KOPT-K1 (cell line): Measurements from ENCODE around the gene AP2A1.

Source experiments
- H3K27ac ChIP-seq: fragments of 200-600 bp; sonication (generic); 2 replicates; pipeline ENCODE4 v1.5.1; 2016; ENCODE audit warnings: antibody characterized with exemption, mild to moderate bottlenecking, low read depth, low read length; ENCODE audit not compliant: poor library complexity, severe bottlenecking
- H3K36me3 ChIP-seq: fragments of 200-600 bp; sonication (generic); 2 replicates; pipeline ENCODE4 v1.5.1; 2017; ENCODE audit warnings: antibody characterized with exemption, mild to moderate bottlenecking, low read length, moderate library complexity; ENCODE audit not compliant: insufficient read depth
- H3K9me3 ChIP-seq: fragments of 200-600 bp; sonication (generic); 2 replicates; pipeline ENCODE4 v1.5.1; 2017; ENCODE audit warnings: antibody characterized with exemption, low read length, mild to moderate bottlenecking; ENCODE audit not compliant: insufficient read depth, poor library complexity, severe bottlenecking

Gene AP2A1

DNA sequence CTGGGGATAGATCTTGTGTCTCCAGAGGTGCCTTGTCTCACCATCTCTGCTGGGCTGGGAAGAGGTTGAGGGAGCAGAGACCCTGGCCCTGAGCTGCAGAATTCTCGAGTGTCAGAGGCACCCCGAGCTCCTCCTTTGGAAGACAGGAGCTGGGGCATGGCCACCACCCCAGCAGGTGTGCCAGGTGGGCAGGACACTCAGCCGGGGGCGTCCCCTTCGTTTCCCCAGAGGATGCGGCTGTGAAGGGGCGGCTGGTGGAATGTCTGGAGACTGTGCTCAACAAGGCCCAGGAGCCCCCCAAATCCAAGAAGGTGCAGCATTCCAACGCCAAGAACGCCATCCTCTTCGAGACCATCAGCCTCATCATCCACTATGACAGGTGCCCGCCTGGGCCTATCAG lies 31.8 kb downstream of the AP2A1 start:
- Histone ChIP-seq H3K9me3 (no peaks in the 10 kb centered on the region), H3K27ac (no peak overlapping the region), H3K36me3 (peaks cover 96% of the 10 kb centered on the region)

DNA sequence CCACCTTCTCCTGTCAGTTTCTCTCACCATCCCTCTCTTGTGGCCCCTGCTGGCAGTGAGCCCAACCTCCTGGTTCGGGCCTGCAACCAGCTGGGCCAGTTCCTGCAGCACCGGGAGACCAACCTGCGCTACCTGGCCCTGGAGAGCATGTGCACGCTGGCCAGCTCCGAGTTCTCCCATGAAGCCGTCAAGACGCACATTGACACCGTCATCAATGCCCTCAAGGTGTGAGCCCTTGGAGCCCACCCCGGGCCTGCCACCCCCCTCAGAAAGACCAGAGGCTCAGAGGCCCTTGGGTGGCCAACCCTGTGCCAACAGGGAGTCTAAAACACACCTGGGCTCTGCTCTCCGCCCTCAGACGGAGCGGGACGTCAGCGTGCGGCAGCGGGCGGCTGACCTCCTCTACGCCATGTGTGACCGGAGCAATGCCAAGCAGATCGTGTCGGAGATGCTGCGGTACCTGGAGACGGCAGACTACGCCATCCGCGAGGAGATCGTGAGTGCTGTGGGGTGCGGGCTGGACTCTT lies 32.5 kb downstream of the AP2A1 start:
- Histone ChIP-seq H3K27ac (no peak overlapping the region), H3K9me3 (no peaks in the 10 kb centered on the region), H3K36me3 (peaks cover 97% of the 10 kb centered on the region)

DNA sequence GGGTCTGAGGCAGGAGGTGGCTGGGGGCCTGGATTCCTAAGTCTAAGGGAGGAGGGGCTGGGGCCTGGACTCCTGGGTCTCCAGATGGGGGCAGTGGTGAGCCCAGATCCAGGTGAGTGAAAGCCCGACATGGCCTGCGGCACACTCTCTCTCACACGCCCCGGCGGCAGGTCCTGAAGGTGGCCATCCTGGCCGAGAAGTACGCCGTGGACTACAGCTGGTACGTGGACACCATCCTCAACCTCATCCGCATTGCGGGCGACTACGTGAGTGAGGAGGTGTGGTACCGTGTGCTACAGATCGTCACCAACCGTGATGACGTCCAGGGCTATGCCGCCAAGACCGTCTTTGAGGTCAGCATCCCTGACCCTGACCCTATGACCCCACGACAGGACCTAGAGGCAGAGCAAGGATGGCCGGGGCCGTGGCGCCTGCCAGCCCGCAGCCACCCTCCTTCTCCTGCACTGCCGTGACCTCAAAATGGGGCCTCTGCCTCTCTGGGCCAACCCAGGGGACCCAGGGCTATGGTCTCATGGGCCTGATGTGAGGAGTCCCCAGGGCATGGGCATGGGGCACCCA lies 33.1 kb downstream of the AP2A1 start:
- peaks cover 97% of the 10 kb centered on the region for H3K36me3 ChIP-seq
- no peak overlapping the region for H3K27ac ChIP-seq

DNA sequence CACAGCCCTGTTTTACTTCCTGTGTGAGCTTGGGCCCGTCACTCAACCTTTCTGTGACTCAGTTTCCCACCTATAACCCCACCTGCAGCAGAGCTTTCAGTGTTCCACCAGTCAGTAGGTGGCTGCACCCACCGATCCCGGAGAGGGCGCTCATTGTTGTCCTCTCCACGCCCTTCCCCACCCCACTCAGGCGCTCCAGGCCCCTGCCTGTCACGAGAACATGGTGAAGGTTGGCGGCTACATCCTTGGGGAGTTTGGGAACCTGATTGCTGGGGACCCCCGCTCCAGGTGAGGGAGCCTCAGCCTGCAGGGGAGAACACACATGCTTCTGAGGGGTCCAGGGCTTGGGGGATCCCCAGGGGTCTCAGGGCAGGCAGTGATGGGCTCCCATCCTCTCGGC lies 34.0 kb downstream of the AP2A1 start:
- Histone ChIP-seq H3K9me3 (no peaks in the 10 kb centered on the region), H3K36me3 (peaks cover 95% of the 10 kb centered on the region), H3K27ac (no peak overlapping the region)

More for the DNA sequence above, 33.1 kb downstream of the AP2A1 start:
- no peaks in the 10 kb centered on the region for H3K9me3 ChIP-seq

GRCh38 chr19:49801401-49801888 lies 34.6 kb downstream of the AP2A1 start:
- Histone ChIP-seq H3K36me3 (peaks cover 95% of the 10 kb centered on the region), H3K27ac (no peak overlapping the region), H3K9me3 (no peaks in the 10 kb centered on the region)

DNA sequence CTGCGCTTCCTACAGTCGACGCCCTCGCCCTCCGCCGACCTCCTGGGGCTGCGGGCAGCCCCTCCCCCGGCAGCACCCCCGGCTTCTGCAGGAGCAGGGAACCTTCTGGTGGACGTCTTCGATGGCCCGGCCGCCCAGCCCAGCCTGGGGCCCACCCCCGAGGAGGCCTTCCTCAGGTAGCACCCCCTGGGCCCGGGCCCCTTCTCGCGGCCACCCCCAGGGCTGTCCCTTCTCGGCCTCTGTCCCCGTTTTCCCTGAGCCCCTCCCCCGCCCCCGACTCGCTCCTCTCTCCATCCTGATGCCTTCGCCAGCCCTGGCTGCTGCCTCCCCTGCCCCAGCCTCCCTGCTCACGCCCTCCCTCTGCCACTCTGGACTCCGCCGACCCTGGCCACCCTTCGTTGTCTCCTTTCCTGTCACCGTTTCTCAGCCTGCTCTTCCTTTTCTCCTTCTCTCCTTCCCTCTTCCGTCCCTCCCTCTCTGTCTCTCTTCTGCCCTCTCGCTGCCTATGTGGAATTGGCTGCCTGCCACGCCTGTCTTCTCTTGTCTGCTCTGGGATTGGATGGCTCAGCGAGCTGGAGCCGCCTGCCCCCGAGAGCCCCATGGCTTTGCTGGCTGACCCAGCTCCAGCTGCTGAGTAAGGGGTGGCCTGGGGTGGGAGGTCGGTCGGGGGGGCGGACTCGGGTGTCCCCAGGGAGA lies 35.3 kb downstream of the AP2A1 start:
- H3K9me3 ChIP-seq = no peaks in the 10 kb centered on the region
- H3K27ac ChIP-seq = no peak overlapping the region
- peaks cover 95% of the 10 kb centered on the region for H3K36me3 ChIP-seq

- Histone ChIP-seq H3K36me3 (peaks cover 95% of the 10 kb centered on the region), H3K9me3 (no peaks in the 10 kb centered on the region), H3K27ac (no peak overlapping the region)
These were observed 36.2 kb downstream of the AP2A1 start for GRCh38 chr19:49802836-49803528.

DNA sequence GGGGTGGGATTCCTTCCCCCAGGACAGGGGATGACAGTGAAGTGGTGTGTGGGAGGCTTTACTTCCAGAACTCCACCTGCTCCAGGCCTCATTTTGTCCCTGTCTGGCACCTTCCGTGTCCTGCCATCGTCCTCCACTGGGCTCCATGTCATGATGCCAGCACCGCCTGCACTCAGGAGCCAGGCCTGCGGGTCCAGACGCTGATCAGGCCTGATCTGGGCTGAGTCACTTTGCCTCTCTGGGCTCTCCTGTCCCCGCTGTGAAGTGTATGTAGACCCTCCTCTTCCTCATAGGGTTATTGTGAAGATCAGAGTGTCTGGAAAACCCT lies 36.7 kb downstream of the AP2A1 start:
- peaks cover 95% of the 10 kb centered on the region for H3K36me3 ChIP-seq
- H3K9me3 ChIP-seq = no peaks in the 10 kb centered on the region
- H3K27ac ChIP-seq = no peak overlapping the region

- Histone ChIP-seq H3K36me3 (peaks cover 74% of the 10 kb centered on the region), H3K27ac (no peak overlapping the region), H3K9me3 (no peaks in the 10 kb centered on the region)
These were observed 39.2 kb downstream of the AP2A1 start for GRCh38 chr19:49805822-49806619.

DNA sequence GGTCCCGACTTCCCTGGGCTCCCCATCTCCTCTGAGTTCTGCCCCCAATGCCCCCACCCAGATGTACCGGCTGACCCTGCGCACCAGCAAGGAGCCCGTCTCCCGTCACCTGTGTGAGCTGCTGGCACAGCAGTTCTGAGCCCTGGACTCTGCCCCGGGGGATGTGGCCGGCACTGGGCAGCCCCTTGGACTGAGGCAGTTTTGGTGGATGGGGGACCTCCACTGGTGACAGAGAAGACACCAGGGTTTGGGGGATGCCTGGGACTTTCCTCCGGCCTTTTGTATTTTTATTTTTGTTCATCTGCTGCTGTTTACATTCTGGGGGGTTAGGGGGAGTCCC lies 39.8 kb downstream of the AP2A1 start:
- Histone ChIP-seq H3K9me3 (no peaks in the 10 kb centered on the region), H3K27ac (no peak overlapping the region), H3K36me3 (peaks cover 70% of the 10 kb centered on the region)

- H3K27ac ChIP-seq = peak overlapping the region; percentile 38
These were observed 40.5 kb downstream of the AP2A1 start for GRCh38 chr19:49807058-49807903.

DNA sequence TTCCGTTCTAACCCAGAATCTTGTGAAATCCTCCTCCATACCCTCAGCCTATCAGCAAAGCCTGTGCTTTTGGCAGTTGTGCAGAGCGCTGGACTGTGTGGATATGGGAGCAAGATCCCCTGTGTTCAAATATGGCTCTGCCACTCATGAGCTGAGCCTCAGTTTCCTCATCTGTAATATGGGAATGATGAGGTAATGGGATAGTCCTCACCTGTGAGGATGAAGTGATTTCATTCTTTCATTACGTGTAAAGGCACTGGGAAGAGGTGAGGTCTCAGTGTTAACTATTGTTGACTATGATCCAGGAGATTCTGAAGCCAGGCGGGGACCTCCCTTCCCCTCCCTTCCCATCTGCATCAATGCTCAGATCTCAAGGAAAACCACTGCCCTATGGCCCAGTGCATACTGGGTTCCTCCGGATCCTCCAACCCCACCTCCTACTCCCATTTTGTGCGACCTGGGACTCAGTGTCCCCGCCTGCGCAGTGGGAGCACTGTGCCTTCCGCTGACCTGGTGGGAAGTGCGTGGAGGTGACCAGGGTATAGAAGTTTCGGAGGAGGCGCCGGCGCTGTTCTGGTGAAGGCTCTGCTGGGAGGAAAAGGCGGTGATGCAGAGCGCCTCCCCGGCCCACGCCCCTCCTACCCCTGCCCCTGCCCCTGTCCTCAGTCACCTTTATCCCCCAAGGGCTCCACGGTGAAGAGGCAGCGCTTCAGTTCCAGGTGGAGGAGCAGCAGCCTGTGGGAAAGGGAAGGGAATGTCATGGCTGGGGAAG lies 41.3 kb downstream of the AP2A1 start:
- Histone ChIP-seq H3K27ac (peak overlapping the region; percentile 38), H3K36me3 (peaks cover 55% of the 10 kb centered on the region), H3K9me3 (no peaks in the 10 kb centered on the region)

More at GRCh38 chr19:49807058-49807903, 40.5 kb downstream of the AP2A1 start:
- Histone ChIP-seq H3K9me3 (no peaks in the 10 kb centered on the region), H3K36me3 (peaks cover 63% of the 10 kb centered on the region)

GRCh38 chr19:49808711-49809159 lies 41.9 kb downstream of the AP2A1 start:
- H3K36me3 ChIP-seq = peaks cover 48% of the 10 kb centered on the region
- no peaks in the 10 kb centered on the region for H3K9me3 ChIP-seq
- H3K27ac ChIP-seq = no peak overlapping the region
